ENCODE data around the gene SNTA1.
"Not testable (repeated sequence)": the region's sequence is repeated elsewhere in the genome, so short reads cannot be mapped to it uniquely, and the experiment has no call there.

The SNTA1 gene

DNA sequence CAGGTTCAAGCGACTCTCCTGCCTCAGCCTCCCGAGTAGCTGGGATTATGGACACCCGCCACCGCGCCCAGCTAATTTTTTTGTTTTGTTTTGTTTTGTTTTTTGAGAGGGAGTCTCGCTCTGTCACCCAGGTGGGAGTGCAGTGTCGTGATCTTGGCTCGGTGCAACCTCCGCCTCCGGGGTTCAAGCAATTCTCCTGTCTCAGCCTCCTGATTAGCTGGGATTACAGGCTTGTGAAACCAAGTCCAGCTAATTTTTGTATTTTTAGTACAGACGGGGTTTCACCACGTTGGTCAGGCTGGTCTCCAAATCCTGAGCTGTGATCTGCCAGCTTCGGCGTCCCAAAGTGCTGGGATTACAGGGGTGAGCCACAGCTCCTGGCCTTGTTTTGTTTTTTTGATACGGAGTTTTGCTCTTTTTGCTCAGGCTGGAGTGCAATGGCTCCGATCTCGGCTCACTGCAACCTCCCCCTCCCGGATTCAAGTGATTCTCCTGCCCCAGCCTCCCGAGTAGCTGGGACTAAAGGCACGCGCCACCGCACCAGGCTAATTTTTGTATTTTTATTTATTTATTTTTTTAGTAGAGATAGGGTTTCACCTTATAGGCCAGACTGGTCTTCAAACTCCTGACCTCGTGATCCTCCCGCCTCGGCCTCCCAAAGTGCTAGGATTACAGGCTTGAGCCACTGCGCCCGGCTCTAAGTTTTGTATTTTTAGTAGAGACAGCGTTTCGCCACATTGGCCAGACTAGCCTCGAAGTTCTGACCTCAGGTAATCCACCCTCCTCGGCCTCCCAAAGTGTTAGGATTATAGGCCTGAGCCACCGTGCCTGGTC lies 45.3 kb upstream of the SNTA1 start:
- not testable (repeated sequence) for H3K27me3 ChIP-seq (ENCODE audit: insufficient read depth, poor library complexity, severe bottlenecking); DNase-seq (ENCODE audit: low read depth in 1 of 2, low spot score in 1 of 2)

DNA sequence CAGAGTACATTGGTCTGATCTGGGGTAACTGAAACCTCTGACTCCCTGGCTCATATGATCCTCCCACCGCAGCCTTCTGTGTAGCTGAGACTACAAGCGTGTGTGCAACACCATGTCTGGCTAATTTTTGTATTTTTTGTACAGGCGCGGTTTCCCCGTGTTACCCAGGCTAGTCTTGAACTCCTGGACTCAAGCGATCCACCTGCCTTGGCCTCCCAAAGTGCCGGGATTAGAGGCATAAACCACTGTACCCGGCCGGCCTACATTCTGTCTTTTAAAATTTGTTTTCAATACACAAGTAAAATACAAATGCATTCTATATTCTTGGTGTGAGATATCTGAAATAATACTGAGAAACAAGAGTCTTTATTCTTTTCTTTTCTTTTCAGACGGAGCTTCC lies 44.6 kb upstream of the SNTA1 start:
- no peak overlapping the region for H3K27ac ChIP-seq (replicated peaks)
- H3K4me3 ChIP-seq (replicated peaks; ENCODE audit: insufficient read depth, low read length) = no peak overlapping the region
- no peak for DNase-seq (ENCODE audit: low read depth in 1 of 2, low spot score in 1 of 2)
- no peaks in the 10 kb centered on the region for H3K27me3 ChIP-seq (ENCODE audit: insufficient read depth, poor library complexity, severe bottlenecking)
- TF ChIP-seq GABPA (IDR thresholded peaks at IDR 0.05; ENCODE audit: low read depth) = no peak
- TF ChIP-seq, protein P1, sequence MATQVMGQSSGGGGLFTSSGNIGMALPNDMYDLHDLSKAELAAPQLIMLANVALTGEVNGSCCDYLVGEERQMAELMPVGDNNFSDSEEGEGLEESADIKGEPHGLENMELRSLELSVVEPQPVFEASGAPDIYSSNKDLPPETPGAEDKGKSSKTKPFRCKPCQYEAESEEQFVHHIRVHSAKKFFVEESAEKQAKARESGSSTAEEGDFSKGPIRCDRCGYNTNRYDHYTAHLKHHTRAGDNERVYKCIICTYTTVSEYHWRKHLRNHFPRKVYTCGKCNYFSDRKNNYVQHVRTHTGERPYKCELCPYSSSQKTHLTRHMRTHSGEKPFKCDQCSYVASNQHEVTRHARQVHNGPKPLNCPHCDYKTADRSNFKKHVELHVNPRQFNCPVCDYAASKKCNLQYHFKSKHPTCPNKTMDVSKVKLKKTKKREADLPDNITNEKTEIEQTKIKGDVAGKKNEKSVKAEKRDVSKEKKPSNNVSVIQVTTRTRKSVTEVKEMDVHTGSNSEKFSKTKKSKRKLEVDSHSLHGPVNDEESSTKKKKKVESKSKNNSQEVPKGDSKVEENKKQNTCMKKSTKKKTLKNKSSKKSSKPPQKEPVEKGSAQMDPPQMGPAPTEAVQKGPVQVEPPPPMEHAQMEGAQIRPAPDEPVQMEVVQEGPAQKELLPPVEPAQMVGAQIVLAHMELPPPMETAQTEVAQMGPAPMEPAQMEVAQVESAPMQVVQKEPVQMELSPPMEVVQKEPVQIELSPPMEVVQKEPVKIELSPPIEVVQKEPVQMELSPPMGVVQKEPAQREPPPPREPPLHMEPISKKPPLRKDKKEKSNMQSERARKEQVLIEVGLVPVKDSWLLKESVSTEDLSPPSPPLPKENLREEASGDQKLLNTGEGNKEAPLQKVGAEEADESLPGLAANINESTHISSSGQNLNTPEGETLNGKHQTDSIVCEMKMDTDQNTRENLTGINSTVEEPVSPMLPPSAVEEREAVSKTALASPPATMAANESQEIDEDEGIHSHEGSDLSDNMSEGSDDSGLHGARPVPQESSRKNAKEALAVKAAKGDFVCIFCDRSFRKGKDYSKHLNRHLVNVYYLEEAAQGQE (IDR thresholded peaks at IDR 0.05; ENCODE audit: insufficient replicate concordance, low read depth) = no peak

More for the DNA sequence above, 45.3 kb upstream of the SNTA1 start:
- H3K4me3 ChIP-seq (replicated peaks; ENCODE audit: insufficient read depth, low read length) = not testable (repeated sequence)
- H3K27ac ChIP-seq (replicated peaks) = peak overlapping the region; percentile 71

DNA sequence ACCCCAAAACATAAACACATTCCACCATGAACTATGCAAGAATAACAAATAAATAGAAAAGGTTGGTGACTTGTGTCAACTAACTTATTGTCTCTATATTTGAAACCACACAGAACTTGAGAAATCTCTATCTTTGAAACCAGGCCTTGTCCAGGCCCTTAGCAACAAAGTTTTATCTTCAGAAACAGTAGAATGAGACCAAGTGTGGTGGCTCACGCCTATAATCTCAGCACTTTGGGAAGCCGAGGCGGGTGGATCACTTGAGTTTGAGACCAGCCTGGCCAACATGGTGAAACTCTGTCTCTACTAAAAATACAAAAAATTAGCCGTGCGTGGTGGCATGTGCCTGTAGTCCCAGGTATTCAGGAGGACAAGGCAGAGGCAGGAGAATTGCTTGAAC lies 39.6 kb upstream of the SNTA1 start:
- H3K27me3 ChIP-seq (ENCODE audit: insufficient read depth, poor library complexity, severe bottlenecking); H3K27ac ChIP-seq (replicated peaks); H3K4me3 ChIP-seq (replicated peaks; ENCODE audit: insufficient read depth, low read length); DNase-seq (ENCODE audit: low read depth in 1 of 2, low spot score in 1 of 2): not testable (repeated sequence)

DNA sequence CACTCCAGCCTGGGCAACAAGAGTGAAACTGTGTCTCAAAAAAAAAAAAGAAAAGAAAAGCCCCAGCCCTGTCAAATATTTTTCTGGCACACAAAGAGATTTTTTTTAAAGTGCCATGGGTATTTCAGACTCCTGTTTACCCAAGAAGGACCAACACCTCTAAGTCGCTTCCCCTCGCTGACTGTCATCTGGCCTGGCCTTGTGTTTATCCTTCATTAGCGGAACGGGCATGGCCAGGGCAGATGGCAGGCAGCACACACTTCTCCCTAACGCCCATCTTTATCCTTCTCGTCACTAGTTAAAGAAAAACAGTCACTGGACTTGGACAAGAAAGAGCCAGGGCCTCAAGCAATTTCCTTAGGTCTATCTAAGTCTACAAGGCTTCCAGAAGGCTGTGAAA lies 39.0 kb upstream of the SNTA1 start:
- TF ChIP-seq SPI1 (IDR thresholded peaks at IDR 0.05; ENCODE audit: borderline replicate concordance, low read depth) (no peak), POLR2AphosphoS5 (IDR thresholded peaks at IDR 0.05; ENCODE audit: low read depth) (no peak), GABPA (IDR thresholded peaks at IDR 0.05; ENCODE audit: low read depth) (no peak)
- no peak overlapping the region for H3K4me3 ChIP-seq (replicated peaks; ENCODE audit: insufficient read depth, low read length)

DNA sequence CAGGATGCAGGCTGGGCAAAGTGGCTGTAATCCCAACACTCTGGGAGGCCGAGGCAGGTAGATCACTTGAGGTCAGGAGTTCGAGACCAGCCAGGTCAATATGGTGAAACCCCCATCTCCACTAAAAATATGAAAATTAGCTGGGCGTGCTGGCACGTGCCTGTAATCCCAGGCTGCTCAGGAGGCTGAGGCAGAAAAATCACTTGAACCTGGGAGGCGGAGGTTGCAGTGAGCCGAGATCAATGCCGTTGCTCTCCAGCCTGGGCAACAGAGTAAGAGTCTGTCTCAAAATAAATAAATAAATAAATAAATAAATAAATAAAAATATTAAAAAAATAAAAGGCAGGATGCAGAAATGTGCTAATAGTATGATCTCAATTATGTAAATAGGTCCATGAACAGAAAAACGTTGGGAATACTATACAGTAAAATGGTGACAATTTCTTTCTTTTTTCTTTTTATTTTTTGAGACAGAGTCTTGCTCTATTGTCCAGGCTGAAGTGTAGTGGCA lies 37.9 kb upstream of the SNTA1 start:
- Histone ChIP-seq H3K4me3 (replicated peaks; ENCODE audit: insufficient read depth, low read length) (no peak overlapping the region), H3K27ac (replicated peaks) (no peak overlapping the region), H3K27me3 (ENCODE audit: insufficient read depth, poor library complexity, severe bottlenecking) (no peaks in the 10 kb centered on the region)
- no peak for DNase-seq (ENCODE audit: low read depth in 1 of 2, low spot score in 1 of 2)
- TF ChIP-seq, protein P1 (IDR thresholded peaks at IDR 0.05; ENCODE audit: insufficient replicate concordance, low read depth) = no peak

More for the DNA sequence above, 39.0 kb upstream of the SNTA1 start:
- Histone ChIP-seq H3K27ac (replicated peaks) (no peak overlapping the region), H3K27me3 (ENCODE audit: insufficient read depth, poor library complexity, severe bottlenecking) (no peaks in the 10 kb centered on the region)
- no peak for DNase-seq (ENCODE audit: low read depth in 1 of 2, low spot score in 1 of 2)

DNA sequence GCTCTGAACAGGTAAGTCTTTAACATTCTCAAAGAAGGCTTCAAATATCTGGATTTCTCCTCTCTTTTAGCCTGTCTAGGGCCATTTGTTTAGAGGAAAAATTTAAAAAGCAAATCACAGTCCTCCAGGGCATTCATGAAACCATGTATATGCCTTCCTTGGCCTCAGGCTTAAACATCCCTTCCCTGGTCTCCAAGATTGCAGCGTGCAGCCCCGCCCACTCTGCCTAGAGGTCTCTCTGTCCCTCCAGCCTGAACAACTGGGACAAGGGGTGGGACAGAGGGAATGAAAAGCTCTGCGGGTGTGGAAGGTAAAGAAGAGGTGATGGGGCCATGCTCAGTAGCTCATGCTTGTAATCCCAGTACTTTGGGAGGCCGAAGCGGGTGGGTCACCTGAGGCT lies 36.5 kb upstream of the SNTA1 start:
- H3K27ac ChIP-seq (replicated peaks) = no peak overlapping the region
- no peak for DNase-seq (ENCODE audit: low read depth in 1 of 2, low spot score in 1 of 2)
- TF ChIP-seq SPI1 (IDR thresholded peaks at IDR 0.05; ENCODE audit: borderline replicate concordance, low read depth) = no peak
- TF ChIP-seq, protein P2, sequence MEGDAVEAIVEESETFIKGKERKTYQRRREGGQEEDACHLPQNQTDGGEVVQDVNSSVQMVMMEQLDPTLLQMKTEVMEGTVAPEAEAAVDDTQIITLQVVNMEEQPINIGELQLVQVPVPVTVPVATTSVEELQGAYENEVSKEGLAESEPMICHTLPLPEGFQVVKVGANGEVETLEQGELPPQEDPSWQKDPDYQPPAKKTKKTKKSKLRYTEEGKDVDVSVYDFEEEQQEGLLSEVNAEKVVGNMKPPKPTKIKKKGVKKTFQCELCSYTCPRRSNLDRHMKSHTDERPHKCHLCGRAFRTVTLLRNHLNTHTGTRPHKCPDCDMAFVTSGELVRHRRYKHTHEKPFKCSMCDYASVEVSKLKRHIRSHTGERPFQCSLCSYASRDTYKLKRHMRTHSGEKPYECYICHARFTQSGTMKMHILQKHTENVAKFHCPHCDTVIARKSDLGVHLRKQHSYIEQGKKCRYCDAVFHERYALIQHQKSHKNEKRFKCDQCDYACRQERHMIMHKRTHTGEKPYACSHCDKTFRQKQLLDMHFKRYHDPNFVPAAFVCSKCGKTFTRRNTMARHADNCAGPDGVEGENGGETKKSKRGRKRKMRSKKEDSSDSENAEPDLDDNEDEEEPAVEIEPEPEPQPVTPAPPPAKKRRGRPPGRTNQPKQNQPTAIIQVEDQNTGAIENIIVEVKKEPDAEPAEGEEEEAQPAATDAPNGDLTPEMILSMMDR (IDR thresholded peaks at IDR 0.05; ENCODE audit: insufficient read depth, low read length) = no peak
- TF ChIP-seq POLR2AphosphoS5 (IDR thresholded peaks at IDR 0.05; ENCODE audit: low read depth) = no peak
- TF ChIP-seq, protein P1 (IDR thresholded peaks at IDR 0.05; ENCODE audit: insufficient replicate concordance, low read depth) = no peak
- no peak for TF ChIP-seq GABPA (IDR thresholded peaks at IDR 0.05; ENCODE audit: low read depth)
- no peaks in the 10 kb centered on the region for H3K27me3 ChIP-seq (ENCODE audit: insufficient read depth, poor library complexity, severe bottlenecking)
- no peak overlapping the region for H3K4me3 ChIP-seq (replicated peaks; ENCODE audit: insufficient read depth, low read length)

Data from HL-60 (cell line).